ENCODE data around the gene CENPV.
"Not testable (repeated sequence)": the region's sequence is repeated elsewhere in the genome, so short reads cannot be mapped to it uniquely, and the experiment has no call there.

- not testable (repeated sequence) for TF ChIP-seq CTCF (IDR thresholded peaks at IDR 0.05 in 8 of 11, conservative IDR thresholded peaks at IDR 0.05 in 3 of 11); POLR2A (IDR thresholded peaks at IDR 0.05); POLR2AphosphoS5 (IDR thresholded peaks at IDR 0.05)
Observed at GRCh38 chr17:16395887-16396286, 42.6 kb upstream of the CENPV start.
